Nephron progenitor cell (in vitro differentiated cells): Measurements from ENCODE around the gene CREBL2.
A peak's percentile ranks its signal among the peaks of the same experiment; 100 is the strongest.

Source experiments
- DNase-seq: peaks from one replicate; pipeline ENCODE4 v3.0.0; 2021
- H3K27ac Mint-ChIP-seq: 2 replicates; pipeline ENCODE4 v1.8.0; 2021; ENCODE audit warnings: mild to moderate bottlenecking, moderate library complexity, mixed read lengths
- H3K27me3 Mint-ChIP-seq: 2 replicates; pipeline ENCODE4 v1.8.0; 2021; ENCODE audit warnings: mild to moderate bottlenecking, low read depth, mixed read lengths; ENCODE audit not compliant: poor library complexity
- H3K36me3 Mint-ChIP-seq: 2 replicates; pipeline ENCODE4 v1.8.0; 2021; ENCODE audit warnings: low read depth, mixed read lengths
- H3K4me1 Mint-ChIP-seq: 2 replicates; pipeline ENCODE4 v1.8.0; 2021; ENCODE audit warnings: mixed read lengths
- H3K4me3 Mint-ChIP-seq: 2 replicates; pipeline ENCODE4 v1.8.0; 2021; ENCODE audit warnings: mild to moderate bottlenecking, moderate library complexity, mixed read lengths
- H3K9me3 Mint-ChIP-seq: 2 replicates; pipeline ENCODE4 v1.8.0; 2021; ENCODE audit warnings: mild to moderate bottlenecking, moderate library complexity, mixed read lengths
- CTCF ChIP-seq: fragments of 200-600 bp; sonication (generic); IDR thresholded peaks from 2 replicates; pipeline ENCODE4 v1.5.0; 2021; ENCODE audit warnings: antibody characterized with exemption

CREBL2 gene

GRCh38 chr12:12608557-12608957, 3.1 kb upstream of the CREBL2 start:
- H3K9me3 Mint-ChIP-seq = peaks cover 4% of the 10 kb centered on the region
- H3K27ac Mint-ChIP-seq = peak overlapping the region; percentile 43
- peaks cover 3% of the 10 kb centered on the region for H3K27me3 Mint-ChIP-seq
- peaks cover 56% of the 10 kb centered on the region for H3K4me1 Mint-ChIP-seq
- H3K36me3 Mint-ChIP-seq = peaks cover 3% of the 10 kb centered on the region
- DNase-seq = no peak
- no peak for TF ChIP-seq CTCF
- no peak overlapping the region for H3K4me3 Mint-ChIP-seq

- H3K27me3 Mint-ChIP-seq = peaks cover 3% of the 10 kb centered on the region
- H3K36me3 Mint-ChIP-seq = peaks cover 11% of the 10 kb centered on the region
- DNase-seq = no peak
- no peak for TF ChIP-seq CTCF
- H3K4me3 Mint-ChIP-seq = no peak overlapping the region
- peaks cover 4% of the 10 kb centered on the region for H3K9me3 Mint-ChIP-seq
- H3K4me1 Mint-ChIP-seq = peaks cover 58% of the 10 kb centered on the region
- no peak overlapping the region for H3K27ac Mint-ChIP-seq
Measured at GRCh38 chr12:12609692-12610091, 2.0 kb upstream of the CREBL2 start.

- Mint-ChIP-seq H3K9me3 (peaks cover 4% of the 10 kb centered on the region), H3K27ac (no peak overlapping the region), H3K36me3 (peaks cover 13% of the 10 kb centered on the region), H3K27me3 (peaks cover 3% of the 10 kb centered on the region), H3K4me3 (peak overlapping the region; percentile 89), H3K4me1 (peaks cover 48% of the 10 kb centered on the region)
- TF ChIP-seq CTCF = no peak
- DNase-seq = no peak
Measured at GRCh38 chr12:12610711-12611110, 965 bp upstream of the CREBL2 start.

DNA sequence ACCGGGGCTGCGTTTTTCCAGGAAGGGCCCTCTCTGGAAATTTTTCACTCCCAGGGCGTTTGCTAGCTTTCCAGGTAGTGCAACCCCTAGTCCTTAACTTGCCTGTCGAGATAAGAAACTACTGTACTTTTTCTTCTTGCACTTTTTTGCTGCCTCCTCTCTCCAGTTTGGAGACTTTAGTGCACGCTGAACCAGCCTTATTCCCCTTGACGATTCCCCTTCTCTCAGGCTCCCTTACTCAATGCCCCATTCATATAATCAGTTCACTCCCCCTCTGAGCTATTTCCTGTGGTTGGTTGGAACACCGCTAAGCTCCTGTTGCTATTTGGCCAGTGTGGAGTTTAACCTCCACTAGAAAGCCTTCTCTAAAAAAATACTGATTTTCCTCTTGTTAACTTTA, 682 bp downstream of the CREBL2 start:
- Mint-ChIP-seq H3K36me3 (peaks cover 26% of the 10 kb centered on the region), H3K4me1 (peaks cover 49% of the 10 kb centered on the region), H3K27me3 (peaks cover 6% of the 10 kb centered on the region), H3K27ac (peak overlapping the region; percentile 70), H3K4me3 (peak overlapping the region; percentile 89), H3K9me3 (peaks cover 8% of the 10 kb centered on the region)
- no peak for TF ChIP-seq CTCF
- DNase-seq = no peak

DNA sequence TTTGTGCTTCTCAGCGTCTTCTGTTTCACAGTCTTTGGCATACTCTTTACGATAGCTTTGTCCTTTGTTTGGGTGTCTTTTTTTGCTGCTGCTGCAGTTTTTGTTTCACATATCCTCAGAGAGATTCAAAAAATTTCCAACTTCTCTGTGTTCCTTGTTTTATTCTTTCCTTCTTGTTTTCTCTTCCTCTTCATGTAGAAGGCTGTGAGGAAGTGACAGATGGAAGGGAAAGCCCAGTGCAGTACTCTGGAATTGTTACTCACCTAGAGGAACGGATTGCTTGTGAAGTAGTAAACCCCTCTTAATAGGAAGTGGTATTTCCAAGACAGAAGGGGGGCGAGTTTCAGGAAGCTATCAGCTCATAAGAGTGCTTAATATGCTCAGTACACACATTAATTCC, 1.7 kb downstream of the CREBL2 start:
- H3K4me3 Mint-ChIP-seq = peak overlapping the region; percentile 89
- peaks cover 46% of the 10 kb centered on the region for H3K4me1 Mint-ChIP-seq
- no peak for DNase-seq
- H3K27me3 Mint-ChIP-seq = peaks cover 6% of the 10 kb centered on the region
- H3K9me3 Mint-ChIP-seq = peaks cover 18% of the 10 kb centered on the region
- peaks cover 36% of the 10 kb centered on the region for H3K36me3 Mint-ChIP-seq
- TF ChIP-seq CTCF = no peak
- H3K27ac Mint-ChIP-seq = peak overlapping the region; percentile 57

DNA sequence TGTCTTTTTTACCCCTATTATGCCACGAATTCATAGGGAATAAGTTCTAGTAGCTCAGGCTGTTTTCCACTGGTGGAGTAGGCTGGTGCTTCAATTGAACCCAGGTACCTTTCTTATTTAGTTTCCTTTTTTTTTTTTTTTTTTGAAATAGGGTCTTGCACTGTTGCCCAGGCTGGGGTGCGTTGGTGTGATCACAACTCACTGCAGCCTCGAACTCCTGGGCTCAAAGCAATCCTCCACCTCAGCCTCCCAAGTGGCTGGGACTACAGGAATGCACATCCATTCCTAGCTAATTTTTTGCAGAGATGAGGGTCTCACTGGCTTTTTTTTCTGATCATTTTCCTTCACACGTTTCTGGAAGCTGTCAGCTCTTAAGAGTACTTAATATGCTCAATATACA, 2.7 kb downstream of the CREBL2 start:
- no peak overlapping the region for H3K4me3 Mint-ChIP-seq
- peaks cover 26% of the 10 kb centered on the region for H3K9me3 Mint-ChIP-seq
- peaks cover 6% of the 10 kb centered on the region for H3K27me3 Mint-ChIP-seq
- H3K36me3 Mint-ChIP-seq = peaks cover 44% of the 10 kb centered on the region
- H3K27ac Mint-ChIP-seq = no peak overlapping the region
- peaks cover 39% of the 10 kb centered on the region for H3K4me1 Mint-ChIP-seq
- TF ChIP-seq CTCF = no peak
- DNase-seq = no peak
